ENCODE results near the gene APCDD1. TPM values are rescaled to one million over a fixed set of nuclear protein-coding genes. Genes with fewer than 3 reads are reported as not detected.

The APCDD1 gene
- total and polyA plus RNA-seq, 2 of the 8 experiments (the other 6 are each of a cell fraction or from before 2014, with no cell fraction given): 2.6 to 3.6 TPM

DNA sequence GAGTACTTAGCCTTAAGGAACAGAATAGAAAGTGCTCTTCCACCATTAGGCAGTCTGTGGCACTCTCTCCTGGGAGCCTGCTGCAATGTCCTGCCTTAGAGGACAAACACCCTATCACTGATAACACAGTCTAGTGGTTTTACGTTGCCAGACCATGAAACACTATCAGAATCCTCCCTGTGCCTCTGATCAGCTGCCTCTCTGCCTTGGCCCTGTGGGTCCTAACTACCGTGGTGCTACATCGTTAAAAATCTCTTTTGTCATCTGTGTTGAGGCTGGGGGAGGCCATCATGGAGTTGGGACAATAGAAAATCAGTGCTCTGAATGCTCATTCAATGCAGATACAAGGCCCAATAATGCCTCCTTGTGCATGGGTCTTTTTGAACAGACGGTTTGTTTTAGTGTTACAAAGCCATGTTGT lies 11.9 kb upstream of the APCDD1 start:
- Histone ChIP-seq H2BK12ac (ENCODE audit: low read depth, low read length) (no peak overlapping the region), H3K27me3 (replicated peaks in 1 of 4; ENCODE audit: control insufficient read depth in 3 of 4, extremely low read depth in 1 of 4, insufficient read depth in 3 of 4, low read length in 3 of 4) (no peaks in the 10 kb centered on the region), H2BK20ac (ENCODE audit: low read length) (no peak overlapping the region), H3K9ac (replicated peaks in 1 of 4; ENCODE audit: extremely low read depth in 1 of 4, low read depth in 3 of 4, low read length in 3 of 4) (no peak overlapping the region), H2BK120ac (replicated peaks; ENCODE audit: low read depth, low read length) (no peak overlapping the region), H4K91ac (replicated peaks; ENCODE audit: insufficient read length, low read length) (no peak overlapping the region), H3K18ac (ENCODE audit: extremely low read depth, low read length) (no peak overlapping the region), H3K79me2 (ENCODE audit: control insufficient read depth in 1 of 2, insufficient read depth in 2 of 2, low read length in 2 of 2) (no peaks in the 10 kb centered on the region), H4K5ac (ENCODE audit: insufficient read length, low read depth, low read length) (no peak overlapping the region), H4K20me1 (replicated peaks in 1 of 2; ENCODE audit: control insufficient read depth in 1 of 2, insufficient read depth in 2 of 2, low read length in 2 of 2) (no peaks in the 10 kb centered on the region), H3K36me3 (ENCODE audit: control insufficient read depth in 2 of 4, insufficient read depth in 4 of 4, low read length in 3 of 4) (no peaks in the 10 kb centered on the region), H3K79me1 (ENCODE audit: low read depth, low read length) (no peaks in the 10 kb centered on the region), H2AFZ (ENCODE audit: low read length) (no peak overlapping the region), H3K4me3 (ENCODE audit: extremely low read depth in 1 of 4, insufficient read depth in 2 of 4, low read depth in 3 of 4, low read length in 4 of 4) (no peak overlapping the region), H3K9me3 (ENCODE audit: insufficient read depth in 2 of 2, low read depth in 1 of 2, low read length in 1 of 2) (no peaks in the 10 kb centered on the region), H3K23ac (ENCODE audit: insufficient read length) (no peak overlapping the region), H3K27ac (ENCODE audit: low read depth, low read length) (no peak overlapping the region), H3K4ac (replicated peaks; ENCODE audit: insufficient read length, low read depth, low read length) (no peak overlapping the region), H3K23me2 (ENCODE audit: low read depth, low read length) (no peaks in the 10 kb centered on the region), H3K14ac (ENCODE audit: insufficient read length) (no peak overlapping the region), H3K4me2 (ENCODE audit: insufficient read depth in 1 of 2, low read depth in 2 of 2, low read length in 2 of 2) (no peak overlapping the region), H2BK15ac (ENCODE audit: low read length) (no peak overlapping the region), H3K4me1 (replicated peaks in 1 of 4; ENCODE audit: control insufficient read depth in 3 of 4, insufficient read depth in 4 of 4, low read length in 3 of 4) (no peaks in the 10 kb centered on the region), H4K8ac (ENCODE audit: extremely low read depth, insufficient read depth, low read length) (no peak overlapping the region), H3K56ac (replicated peaks; ENCODE audit: insufficient read length, low read depth, low read length) (no peak overlapping the region), H2AK5ac (ENCODE audit: low read depth, low read length) (no peak overlapping the region), H2BK5ac (ENCODE audit: low read depth, low read length) (no peak overlapping the region)
- DNase-seq (ENCODE audit: low read depth in 1 of 2, low spot score in 2 of 2): no peak
- POLR2A ChIA-PET (ENCODE audit: partially characterized antibody): no interaction called here
- TF ChIP-seq CREB1 (IDR thresholded peaks at IDR 0.05) (no peak), KDM4A (IDR thresholded peaks at IDR 0.05; ENCODE audit: low read depth, low read length, severe bottlenecking) (no peak), SUZ12 (IDR thresholded peaks at IDR 0.05; ENCODE audit: low read length) (no peak)
- FAIRE-seq: no peak
- 90% methylated on average over 4 of the region's 4 CpGs; no CpG with 5 or more reads in 1 of the 2 experiments for WGBS, 2 experiments (ENCODE audit: extremely low coverage in 1 of 2, insufficient coverage in 1 of 2, insufficient read length in 1 of 2, insufficient replicate concordance in 2 of 2, low coverage in 1 of 2, low lambda C conversion rate in 2 of 2, missing lambda C conversion rate in 1 of 2)
- CTCF ChIA-PET (ENCODE audit: partially characterized antibody): no interaction called here

All from H1 (cell line).